PC-3 (cell line): ENCODE results near the gene ZNF687. TPM values are rescaled to one million over a fixed set of nuclear protein-coding genes. Genes with fewer than 3 reads are reported as not detected.

Experiments
- ATAC-seq: fragments of 200-7000 bp; cut with Tn5 transposase; 2 replicates; pipeline ENCODE4 v1.9.1; 2020; ENCODE audit warnings: mild to moderate bottlenecking, moderate library complexity
- BruUV-seq: library from RNA; stranded (reverse); fragments of 400-500 nt; replicated peaks from 2 replicates; lab custom pipeline; 2021; lab: Mats Ljungman, UMichigan
- CTCF ChIA-PET: fragments of 300-600 bp; sonication (Branson Sonifier 250); formaldehyde crosslinking; loops from one replicate; lab custom pipeline; 2022; ENCODE audit warnings: antibody characterized with exemption; lab: Charles Lee
- POLR2A ChIA-PET: fragments of 300-600 bp; sonication (Branson Sonifier 250); formaldehyde crosslinking; loops from one replicate; lab custom pipeline; 2022; ENCODE audit warnings: antibody characterized with exemption; ENCODE audit not compliant: unreplicated experiment; lab: Charles Lee
- DNase-seq: peaks from one replicate; pipeline ENCODE4 v3.0.0-alpha.2; 2015
- H2AFZ ChIP-seq: fragments of 300-600 bp; sonication (generic); 2 replicates; pipeline ENCODE4 v1.6.0; 2016; ENCODE audit warnings: antibody characterized with exemption, low read length
- H3F3A ChIP-seq: fragments of 300-600 bp; sonication (generic); one replicate; pipeline ENCODE4 v1.6.0; 2017; ENCODE audit warnings: antibody characterized with exemption, low read length, control low read depth, mild to moderate bottlenecking; ENCODE audit not compliant: unreplicated experiment
- H3K27ac ChIP-seq: fragments of 300-600 bp; sonication (generic); 2 replicates; pipeline ENCODE4 v1.5.1; 2016; ENCODE audit warnings: mild to moderate bottlenecking, low read length
- H3K27me3 ChIP-seq: fragments of 300-600 bp; sonication (generic); 2 replicates; pipeline ENCODE4 v1.6.1; 2016; ENCODE audit warnings: low read length, mixed read lengths
- H3K36me3 ChIP-seq: fragments of 300-600 bp; sonication (generic); 2 replicates; pipeline ENCODE4 v1.6.1; 2016; ENCODE audit warnings: low read depth, mixed run types, low read length, mixed read lengths
- H3K4me1 ChIP-seq: fragments of 300-600 bp; sonication (generic); 2 replicates; pipeline ENCODE4 v1.5.1; 2016; ENCODE audit warnings: low read length; ENCODE audit not compliant: insufficient read depth
- H3K4me2 ChIP-seq: fragments of 300-600 bp; sonication (generic); 2 replicates; pipeline ENCODE4 v1.6.0; 2016; ENCODE audit warnings: low read length
- H3K4me3 ChIP-seq: fragments of 300-600 bp; sonication (generic); 2 replicates; pipeline ENCODE4 v1.5.1; 2016; ENCODE audit warnings: mild to moderate bottlenecking, low read length, mixed read lengths
- H3K79me2 ChIP-seq: fragments of 300-600 bp; sonication (generic); 2 replicates; pipeline ENCODE4 v1.6.1; 2017; ENCODE audit warnings: low read length, mixed read lengths
- H3K9ac ChIP-seq: fragments of 300-600 bp; sonication (generic); 2 replicates; pipeline ENCODE4 v1.6.0; 2016; ENCODE audit warnings: mild to moderate bottlenecking, low read length
- H3K9me2 ChIP-seq: fragments of 300-600 bp; sonication (generic); replicated peaks from 2 replicates; pipeline ENCODE4 v1.6.1; 2016; ENCODE audit warnings: mixed run types, low read length, mixed read lengths
- H3K9me3 ChIP-seq: fragments of 300-600 bp; sonication (generic); 2 replicates; pipeline ENCODE4 v1.6.1; 2016; ENCODE audit warnings: low read length, mixed read lengths
- H4K20me1 ChIP-seq: fragments of 300-600 bp; sonication (generic); 2 replicates; pipeline ENCODE4 v1.6.1; 2016; ENCODE audit warnings: low read length, mixed read lengths
- CTCF ChIP-seq: fragments of 300-600 bp; sonication (generic); conservative IDR thresholded peaks from 2 replicates; pipeline ENCODE4 v1.5.1; 2017; ENCODE audit warnings: antibody characterized with exemption, low read depth, mild to moderate bottlenecking, low read length
- EZH2 ChIP-seq: fragments of 300-600 bp; sonication (generic); IDR thresholded peaks from one replicate; pipeline ENCODE4 v1.6.1; 2017; ENCODE audit warnings: antibody characterized with exemption, mild to moderate bottlenecking, low read length; ENCODE audit not compliant: unreplicated experiment
- EZH2phosphoT487 ChIP-seq: fragments of 300-600 bp; sonication (generic); IDR thresholded peaks from 2 replicates; pipeline ENCODE4 v1.6.1; 2018; ENCODE audit warnings: mild to moderate bottlenecking, antibody characterized with exemption, low read length, borderline replicate concordance
- intact Hi-C: fragments of 100-400 bp; cut with micrococcal nuclease; formaldehyde crosslinking; loops from 2 replicates; pipeline ENCODE4 v1.9.0; 2023
- total RNA-seq: library from RNA; depleted of rRNA; stranded (reverse); fragments of >200 nt; gene quantifications from 2 replicates; pipeline ENCODE4 v1.2.3, GENCODE V29; 2014

The ZNF687 gene
- total RNA-seq, 1 experiment from 2014 or later: 24.6 TPM

DNA sequence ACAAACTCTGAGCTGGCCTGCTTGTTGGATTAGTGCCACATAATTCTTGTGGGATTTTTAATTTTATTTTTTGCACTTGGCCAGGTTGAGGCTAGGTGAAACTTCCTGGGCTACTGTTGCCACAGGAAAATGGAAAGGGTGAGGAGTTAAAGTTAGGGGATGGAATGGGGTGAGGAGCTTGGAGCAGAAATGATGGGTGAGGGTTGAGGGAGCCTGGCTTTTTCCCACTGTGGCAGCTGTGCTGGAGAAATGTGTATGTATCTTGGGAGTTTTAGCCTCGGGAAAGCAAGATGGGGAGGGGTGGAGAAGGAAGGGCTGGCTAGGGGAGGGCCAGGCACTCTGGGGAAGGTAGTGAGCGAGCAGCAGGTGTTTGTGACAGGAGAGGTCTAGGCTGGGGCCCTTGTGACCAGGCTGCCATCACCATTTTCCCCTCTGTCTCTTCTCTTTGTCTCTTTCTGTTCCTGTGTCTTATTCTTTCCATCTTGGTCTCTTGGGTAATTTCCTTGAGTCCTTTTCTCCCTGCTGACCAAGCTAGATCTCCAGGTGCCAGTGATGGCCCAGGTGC lies 2.0 kb downstream of the ZNF687 start:
- intact Hi-C loops: loop anchor here (5.0 kb wide), 1 partner anchor 58 kb away; no protein-coding TSS in a partner anchor
- peaks cover 16% of the 10 kb centered on the region for H3K4me1 ChIP-seq
- peaks cover 24% of the 10 kb centered on the region for H3K79me2 ChIP-seq
- H3K9ac ChIP-seq: no peak overlapping the region
- peaks cover 18% of the 10 kb centered on the region; the same call in 1 of the 2 replicates for H3K36me3 ChIP-seq
- no peak for ATAC-seq
- H4K20me1 ChIP-seq: no peaks in the 10 kb centered on the region
- no TSS peak for BruUV-seq
- no peak overlapping the region for H3K27ac ChIP-seq
- ChIA-PET POLR2A (interaction anchor here (0.7 to 1.0 kb wide), 2 partner anchors 29 to 167 kb away, joined by 3 to 5 read pairs; partner anchors contain the start of gene PSMD4), CTCF (interaction anchor here (0.6 kb wide), 1 partner anchor 47 kb away, joined by 3 read pairs; no protein-coding TSS in a partner anchor)
- no peak overlapping the region for H3K4me3 ChIP-seq
- H3K4me2 ChIP-seq: peak overlapping the region; percentile 89
- no peaks in the 10 kb centered on the region for H3F3A ChIP-seq
- H3K9me3 ChIP-seq: no peaks in the 10 kb centered on the region
- TF ChIP-seq EZH2phosphoT487: no peak
- no peak for TF ChIP-seq EZH2
- TF ChIP-seq CTCF: no peak
- H3K9me2 ChIP-seq: no peaks in the 10 kb centered on the region
- no peak for DNase-seq
- no peak overlapping the region for H2AFZ ChIP-seq
- H3K27me3 ChIP-seq: no peaks in the 10 kb centered on the region

DNA sequence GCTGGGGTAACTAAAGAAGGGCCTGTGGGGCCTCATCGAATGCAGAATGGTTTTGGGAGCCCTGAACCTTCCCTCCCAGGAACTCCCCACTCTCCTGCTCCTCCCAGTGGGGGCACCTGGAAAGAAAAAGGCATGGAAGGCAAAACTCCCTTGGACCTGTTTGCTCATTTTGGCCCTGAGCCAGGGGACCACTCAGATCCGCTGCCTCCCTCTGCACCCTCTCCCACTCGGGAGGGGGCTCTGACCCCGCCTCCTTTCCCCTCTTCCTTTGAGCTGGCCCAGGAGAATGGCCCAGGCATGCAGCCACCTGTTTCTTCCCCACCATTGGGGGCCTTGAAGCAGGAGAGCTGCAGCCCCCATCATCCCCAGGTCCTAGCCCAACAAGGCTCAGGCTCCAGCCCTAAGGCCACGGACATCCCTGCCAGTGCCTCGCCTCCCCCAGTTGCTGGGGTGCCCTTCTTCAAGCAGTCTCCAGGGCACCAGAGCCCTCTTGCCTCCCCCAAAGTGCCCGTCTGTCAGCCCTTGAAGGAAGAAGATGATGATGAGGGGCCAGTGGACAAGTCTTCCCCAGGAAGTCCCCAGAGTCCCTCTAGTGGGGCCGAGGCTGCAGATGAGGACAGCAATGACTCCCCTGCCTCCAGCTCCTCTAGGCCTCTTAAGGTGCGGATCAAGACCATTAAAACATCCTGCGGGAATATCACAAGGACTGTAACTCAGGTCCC lies 4.7 kb downstream of the ZNF687 start:
- Histone ChIP-seq H3K36me3 (peaks cover 22% of the 10 kb centered on the region; the same call in 1 of the 2 replicates), H3K9ac (no peak overlapping the region), H3K27ac (no peak overlapping the region), H3K4me3 (no peak overlapping the region), H3K79me2 (peaks cover 24% of the 10 kb centered on the region), H3K9me3 (no peaks in the 10 kb centered on the region), H3K9me2 (no peaks in the 10 kb centered on the region), H3K4me1 (peaks cover 13% of the 10 kb centered on the region), H4K20me1 (no peaks in the 10 kb centered on the region), H3F3A (no peaks in the 10 kb centered on the region), H3K4me2 (no peak overlapping the region), H3K27me3 (no peaks in the 10 kb centered on the region), H2AFZ (no peak overlapping the region)
- ChIA-PET CTCF (interaction anchor here (0.6 kb wide), 1 partner anchor 109 kb away, joined by 5 read pairs; no protein-coding TSS in a partner anchor), POLR2A (interaction anchor here (0.6 kb wide), 1 partner anchor 45 kb away, joined by 6 read pairs; no protein-coding TSS in a partner anchor)
- DNase-seq (no peak), ATAC-seq (no peak)
- BruUV-seq: no TSS peak
- TF ChIP-seq EZH2phosphoT487: no peak
- no peak for TF ChIP-seq EZH2
- intact Hi-C loops: no loop called here

GRCh38 chr1:151287341-151287699 lies 5.2 kb downstream of the ZNF687 start:
- Histone ChIP-seq H2AFZ (no peak overlapping the region), H3K4me2 (no peak overlapping the region), H3K9me2 (no peaks in the 10 kb centered on the region), H3K36me3 (peaks cover 27% of the 10 kb centered on the region; the same call in 1 of the 2 replicates), H3K9me3 (no peaks in the 10 kb centered on the region), H3F3A (no peaks in the 10 kb centered on the region), H3K27ac (no peak overlapping the region), H4K20me1 (no peaks in the 10 kb centered on the region), H3K27me3 (no peaks in the 10 kb centered on the region), H3K9ac (no peak overlapping the region), H3K4me3 (no peak overlapping the region), H3K4me1 (peaks cover 13% of the 10 kb centered on the region), H3K79me2 (peaks cover 24% of the 10 kb centered on the region)
- intact Hi-C loops: no loop called here
- DNase-seq: no peak
- ChIA-PET POLR2A (interaction anchor here (0.6 kb wide), 1 partner anchor 45 kb away, joined by 6 read pairs; no protein-coding TSS in a partner anchor), CTCF (interaction anchor here (0.6 kb wide), 1 partner anchor 108 kb away, joined by 5 read pairs; no protein-coding TSS in a partner anchor)
- TF ChIP-seq EZH2phosphoT487 (no peak), EZH2 (no peak), CTCF (no peak)
- BruUV-seq: no TSS peak
- no peak for ATAC-seq
